HCT116 (cell line): ENCODE measurements around the gene FBXW4. TPM values are rescaled to one million over a fixed set of nuclear protein-coding genes. Genes with fewer than 3 reads are reported as not detected.

Experiments used
- ATAC-seq: fragments of 200-7000 bp; cut with Tn5 transposase; 2 replicates; pipeline ENCODE4 v1.9.1; 2020; ENCODE audit warnings: mild to moderate bottlenecking, moderate library complexity
- BruUV-seq: library from RNA; stranded (reverse); fragments of 400-500 nt; replicated peaks from 2 replicates; lab custom pipeline; 2021; lab: Mats Ljungman, UMichigan
- CTCF ChIA-PET: fragments of 300-600 bp; sonication (Branson Sonifier 250); formaldehyde crosslinking; loops from one replicate; lab custom pipeline; 2021; ENCODE audit warnings: antibody characterized with exemption; lab: Charles Lee
- POLR2A ChIA-PET: fragments of 300-600, 350-600 bp; sonication (Branson Sonifier 250); formaldehyde crosslinking; loops from one replicate; lab custom pipeline; 2021; ENCODE audit warnings: antibody characterized with exemption; lab: Charles Lee
- RAD21 ChIA-PET, 2 experiments: fragments of 300-600 bp; sonication (Branson Sonifier 250); formaldehyde crosslinking; loops; one replicate each; lab custom pipeline; 2023; ENCODE audit warnings: low total read pairs in 2 of 2; ENCODE audit not compliant: uncharacterized antibody in 2 of 2, unreplicated experiment in 2 of 2, low non-redundant PET in 1 of 2; lab: Charles Lee
- DNase-seq: peaks from one replicate; pipeline ENCODE4 v3.0.0-alpha.2; 2010; ENCODE audit warnings: low read depth, low spot score
- H2AFZ ChIP-seq: fragments of 200-600 bp; shearing (Covaris generic), sonication (generic); 2 replicates; pipeline ENCODE4 v1.6.1; 2017; ENCODE audit warnings: low read depth, mixed run types, mixed read lengths, antibody characterized with exemption, low read length; ENCODE audit not compliant: poor library complexity, severe bottlenecking
- H3K27ac ChIP-seq: 2 replicates; pipeline ENCODE4 v1.5.1; 2012; ENCODE audit warnings: low read depth, low read length
- H3K27me3 ChIP-seq: fragments of 200-600 bp; sonication (generic); 2 replicates; pipeline ENCODE4 v1.6.1; 2016; ENCODE audit warnings: mixed run types, low read length, mixed read lengths; ENCODE audit not compliant: insufficient read depth
- H3K36me3 ChIP-seq, 2 experiments: fragments of 200-500 bp in 1 of 2; fragments of 200-600 bp in 1 of 2; sonication (Bioruptor generic) in 1 of 2; sonication (generic) in 1 of 2; 2 replicates each; pipeline versions ENCODE4 v1.5.1 to v1.6.1; 2014 to 2016; ENCODE audit warnings: low read length in 2 of 2, inconsistent platforms in 1 of 2, mixed read lengths in 1 of 2, mixed run types in 1 of 2; ENCODE audit not compliant: insufficient read depth in 2 of 2, control insufficient read depth in 1 of 2
- H3K4me1 ChIP-seq, 2 experiments: fragments of 200-600 bp in 1 of 2; sonication (generic) in 1 of 2; 2 replicates each; pipeline versions ENCODE4 v1.5.1 to v1.6.1; 2012 to 2017; ENCODE audit warnings: low read length in 2 of 2, inconsistent platforms in 1 of 2, mild to moderate bottlenecking in 1 of 2, mixed read lengths in 1 of 2, mixed run types in 1 of 2, moderate library complexity in 1 of 2; ENCODE audit not compliant: insufficient read depth in 2 of 2, control insufficient read depth in 1 of 2
- H3K4me2 ChIP-seq: fragments of 200-600 bp; sonication (generic); 2 replicates; pipeline ENCODE4 v1.6.1; 2017; ENCODE audit warnings: mixed run types, low read length, mixed read lengths
- H3K4me3 ChIP-seq, 2 experiments: fragments of 200-600 bp in 1 of 2; sonication (generic) in 1 of 2; replicated peaks in 1 of 2; 2 replicates each; pipeline ENCODE4 v1.5.1; 2011 to 2016; ENCODE audit warnings: low read length in 2 of 2, control low read depth in 1 of 2, low read depth in 1 of 2, mild to moderate bottlenecking in 1 of 2, mixed read lengths in 1 of 2, mixed run types in 1 of 2
- H3K79me2 ChIP-seq: fragments of 200-600 bp; sonication (generic); 2 replicates; pipeline ENCODE4 v1.6.1; 2017; ENCODE audit warnings: mild to moderate bottlenecking, mixed run types, low read length, moderate library complexity, mixed read lengths; ENCODE audit not compliant: insufficient read depth
- H3K9ac ChIP-seq: fragments of 200-600 bp; sonication (generic); 2 replicates; pipeline ENCODE4 v1.6.1; 2016; ENCODE audit warnings: low read length, mixed read lengths
- H3K9me2 ChIP-seq: fragments of 200-600 bp; sonication (generic), shearing (Covaris generic); 2 replicates; pipeline ENCODE4 v1.6.1; 2017; ENCODE audit warnings: mixed run types, mild to moderate bottlenecking, moderate library complexity; ENCODE audit not compliant: insufficient read depth
- H3K9me3 ChIP-seq, 2 experiments: fragments of 200-500 bp in 1 of 2; fragments of 200-600 bp in 1 of 2; sonication (Bioruptor generic) in 1 of 2; sonication (generic) in 1 of 2; 2 replicates each; pipeline ENCODE4 v1.6.1; 2014 to 2017; ENCODE audit warnings: low read length in 2 of 2, mixed read lengths in 2 of 2, inconsistent platforms in 1 of 2, low read depth in 1 of 2, mild to moderate bottlenecking in 1 of 2, mixed run types in 1 of 2, moderate library complexity in 1 of 2; ENCODE audit not compliant: control insufficient read depth in 1 of 2, insufficient read depth in 1 of 2
- H4K20me1 ChIP-seq: fragments of 200-600 bp; sonication (generic), shearing (Covaris generic); 2 replicates; pipeline ENCODE4 v1.6.1; 2017; ENCODE audit warnings: mixed run types, mild to moderate bottlenecking, moderate library complexity; ENCODE audit not compliant: insufficient read depth
- POLR2AphosphoS5 ChIP-seq: IDR thresholded peaks from 2 replicates; pipeline ENCODE4 v1.6.1; 2011; ENCODE audit warnings: mild to moderate bottlenecking, low read depth, low read length, moderate library complexity
- RAD21 ChIP-seq: IDR thresholded peaks from 2 replicates; pipeline ENCODE4 v1.6.1; 2012; ENCODE audit warnings: low read depth, mild to moderate bottlenecking
- ZNF274 ChIP-seq: fragments of 200-500 bp; sonication (Bioruptor generic); IDR thresholded peaks from 2 replicates; pipeline ENCODE4 v1.6.1; 2014; ENCODE audit warnings: mild to moderate bottlenecking, low read depth, low read length, inconsistent platforms
- intact Hi-C: fragments of 100-400 bp; cut with micrococcal nuclease; formaldehyde crosslinking; loops from 2 replicates; pipeline ENCODE4 v1.10.0; 2022
- total RNA-seq: library from RNA; stranded (reverse); gene quantifications from one replicate; pipeline ENCODE4 v1.2.1, GENCODE V29; 2021; ENCODE audit not compliant: unreplicated experiment
- TF ChIP-seq, protein P1 (sequence below): IDR thresholded peaks from 2 replicates; pipeline ENCODE4 v1.6.1; 2011; ENCODE audit warnings: mild to moderate bottlenecking, low read length, moderate library complexity; ENCODE audit not compliant: insufficient replicate concordance; ENCODE audit errors: extremely low read depth
- TF ChIP-seq, protein P2 (sequence below): IDR thresholded peaks from 2 replicates; pipeline ENCODE4 v1.6.1; 2012

Gene FBXW4
- total RNA-seq, 1 experiment from 2014 or later = 35.3 TPM

DNA sequence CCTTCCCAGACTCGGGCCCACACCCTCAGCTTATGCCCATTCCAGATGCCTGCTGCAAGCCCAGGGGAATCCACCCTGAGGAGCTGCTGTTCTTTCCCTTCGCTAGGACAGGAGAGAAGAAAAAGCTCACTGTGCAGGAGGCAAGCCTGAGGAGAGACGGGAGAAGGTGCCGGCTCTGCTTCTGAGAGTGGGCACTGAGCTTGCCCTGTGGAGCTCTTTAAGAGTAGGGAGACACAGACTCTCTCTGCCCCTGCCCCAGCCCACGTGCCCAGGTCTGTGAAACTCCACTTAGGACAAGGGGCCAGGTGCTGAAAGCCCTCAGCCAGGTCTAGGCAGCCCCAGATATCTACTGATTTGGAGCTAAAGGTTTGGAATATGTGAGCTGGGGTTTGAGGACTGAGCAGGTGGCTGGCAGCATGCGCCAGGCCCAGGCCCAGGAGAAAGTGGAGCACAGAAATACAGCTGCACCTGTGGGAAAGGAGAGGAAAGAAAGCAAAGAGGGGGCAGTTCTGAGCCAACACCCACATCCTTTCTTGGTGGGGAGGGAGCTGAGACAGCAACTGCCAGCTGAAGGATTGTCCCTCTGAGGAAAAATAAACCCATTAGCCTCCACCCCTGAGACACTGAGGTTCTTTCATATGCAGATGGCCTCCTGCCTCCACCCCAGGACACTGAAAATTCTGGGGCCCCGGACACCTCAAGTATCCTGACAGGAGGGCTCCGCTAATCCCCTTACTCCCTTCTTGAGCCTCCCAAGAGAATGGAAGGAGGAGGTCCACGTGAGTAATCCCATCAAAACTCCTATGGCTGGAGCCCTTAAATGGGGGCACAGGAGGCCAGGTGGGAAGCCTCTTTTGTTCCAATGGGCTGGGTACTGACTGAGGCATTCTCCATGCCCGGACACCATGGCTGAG is 114.2 kb downstream of the FBXW4 start:
- RAD21 ChIA-PET = no interaction called here
- Histone ChIP-seq H3K4me3 (no peak overlapping the region), H3K79me2 (no peaks in the 10 kb centered on the region; the same call in 1 of the 2 replicates), H3K9ac (no peak overlapping the region), H3K9me3 (no peaks in the 10 kb centered on the region), H3K27me3 (no peaks in the 10 kb centered on the region), H3K36me3 (peaks cover 13 to 17% of the 10 kb centered on the region in 2 experiments; a peak in 3 of 4 replicates), H3K4me2 (no peak overlapping the region), H3K27ac (no peak overlapping the region), H3K4me1 (peaks cover 0 to 5% of the 10 kb centered on the region in 2 experiments; a peak in 1 of 4 replicates), H2AFZ (no peak overlapping the region), H3K9me2 (no peaks in the 10 kb centered on the region)
- no peak for DNase-seq
- no peak for ATAC-seq
- intact Hi-C loops = no loop called here
- POLR2A ChIA-PET = no interaction called here
- CTCF ChIA-PET = interaction anchor here (0.7 to 2.4 kb wide), 3 partner anchors 11 to 493 kb away, joined by 3 to 14 read pairs (median 3); no protein-coding TSS in a partner anchor
- no TSS peak for BruUV-seq
- TF ChIP-seq ZNF274 (no peak), POLR2AphosphoS5 (no peak), RAD21 (no peak)
- TF ChIP-seq, protein P1, sequence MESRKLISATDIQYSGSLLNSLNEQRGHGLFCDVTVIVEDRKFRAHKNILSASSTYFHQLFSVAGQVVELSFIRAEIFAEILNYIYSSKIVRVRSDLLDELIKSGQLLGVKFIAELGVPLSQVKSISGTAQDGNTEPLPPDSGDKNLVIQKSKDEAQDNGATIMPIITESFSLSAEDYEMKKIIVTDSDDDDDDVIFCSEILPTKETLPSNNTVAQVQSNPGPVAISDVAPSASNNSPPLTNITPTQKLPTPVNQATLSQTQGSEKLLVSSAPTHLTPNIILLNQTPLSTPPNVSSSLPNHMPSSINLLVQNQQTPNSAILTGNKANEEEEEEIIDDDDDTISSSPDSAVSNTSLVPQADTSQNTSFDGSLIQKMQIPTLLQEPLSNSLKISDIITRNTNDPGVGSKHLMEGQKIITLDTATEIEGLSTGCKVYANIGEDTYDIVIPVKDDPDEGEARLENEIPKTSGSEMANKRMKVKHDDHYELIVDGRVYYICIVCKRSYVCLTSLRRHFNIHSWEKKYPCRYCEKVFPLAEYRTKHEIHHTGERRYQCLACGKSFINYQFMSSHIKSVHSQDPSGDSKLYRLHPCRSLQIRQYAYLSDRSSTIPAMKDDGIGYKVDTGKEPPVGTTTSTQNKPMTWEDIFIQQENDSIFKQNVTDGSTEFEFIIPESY = no peak
- TF ChIP-seq, protein P2, sequence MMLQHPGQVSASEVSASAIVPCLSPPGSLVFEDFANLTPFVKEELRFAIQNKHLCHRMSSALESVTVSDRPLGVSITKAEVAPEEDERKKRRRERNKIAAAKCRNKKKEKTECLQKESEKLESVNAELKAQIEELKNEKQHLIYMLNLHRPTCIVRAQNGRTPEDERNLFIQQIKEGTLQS = no peak
- TF ChIP-seq, all 23 proteins: peak for 0
- H4K20me1 ChIP-seq = no peaks in the 10 kb centered on the region
